ENCODE measurements around the gene SLC7A4. TPM values are rescaled to one million over a fixed set of nuclear protein-coding genes. Genes with fewer than 3 reads are reported as not detected.
"Not testable (repeated sequence)": the region's sequence is repeated elsewhere in the genome, so short reads cannot be mapped to it uniquely, and the experiment has no call there.

Gene SLC7A4
- total RNA-seq, 2 donors from 2014 or later: 0.13 to 0.15 TPM

DNA sequence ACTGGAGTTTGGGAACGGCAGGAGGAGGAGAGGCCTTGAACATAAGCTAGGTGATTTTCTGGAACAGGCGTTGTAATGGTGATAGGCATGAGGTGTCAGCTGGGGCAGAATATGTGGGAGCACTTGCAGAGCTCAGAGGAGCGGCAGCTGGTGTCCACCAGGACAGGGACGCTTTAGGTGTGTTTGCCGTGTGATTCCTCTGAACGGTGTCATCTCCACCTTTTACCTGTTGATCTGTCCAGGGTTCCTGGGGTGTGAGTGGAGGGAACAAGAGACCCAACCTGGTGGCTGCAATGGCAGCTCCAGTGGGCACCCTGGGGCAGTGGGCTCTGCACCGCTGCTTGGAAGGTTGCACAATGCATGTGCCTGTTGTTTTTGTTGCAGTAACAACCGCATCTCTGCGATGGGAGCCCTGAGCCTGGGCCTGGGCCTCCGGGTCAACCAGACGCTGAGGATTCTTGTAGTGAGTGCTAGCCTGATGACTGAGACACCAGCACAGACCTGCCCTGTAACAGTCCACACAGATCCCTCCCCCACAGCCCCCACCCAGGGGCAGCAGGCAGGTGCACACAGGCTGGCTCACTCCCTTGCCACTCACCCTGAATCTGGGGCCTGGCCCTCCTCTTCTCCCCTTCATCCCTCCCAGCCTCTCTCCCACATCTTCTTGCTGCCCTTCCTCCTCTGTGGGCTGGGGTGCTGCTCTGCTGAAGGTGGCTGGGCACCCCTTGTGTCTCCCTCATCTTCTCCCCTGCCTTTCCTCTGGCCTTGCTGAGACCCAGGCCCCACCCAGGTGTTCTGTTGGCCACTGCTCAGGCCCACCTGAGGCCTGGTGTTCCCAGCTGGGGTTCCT, 22.6 kb upstream of the SLC7A4 start:
- H3K36me3 Mint-ChIP-seq (ENCODE audit: low read depth): no peaks in the 10 kb centered on the region
- H3K4me1 Mint-ChIP-seq: peaks cover 24% of the 10 kb centered on the region
- H3K4me3 Mint-ChIP-seq: no peak overlapping the region
- H3K27me3 Mint-ChIP-seq: peaks cover 22% of the 10 kb centered on the region
- ATAC-seq (no peak), DNase-seq (no peak)
- no peaks in the 10 kb centered on the region for H3K9me3 ChIP-seq (ENCODE audit: control insufficient read depth, low read length, poor library complexity, severe bottlenecking)
- H3K27ac Mint-ChIP-seq: peak overlapping the region; percentile 21

- ATAC-seq (no peak), DNase-seq (no peak)
- Mint-ChIP-seq H3K27me3 (peaks cover 22% of the 10 kb centered on the region), H3K36me3 (ENCODE audit: low read depth) (no peaks in the 10 kb centered on the region), H3K27ac (no peak overlapping the region), H3K4me3 (no peak overlapping the region), H3K4me1 (peaks cover 24% of the 10 kb centered on the region)
- H3K9me3 ChIP-seq (ENCODE audit: control insufficient read depth, low read length, poor library complexity, severe bottlenecking): no peaks in the 10 kb centered on the region
Measured at GRCh38 chr22:21054046-21054713, 21.8 kb upstream of the SLC7A4 start.

DNA sequence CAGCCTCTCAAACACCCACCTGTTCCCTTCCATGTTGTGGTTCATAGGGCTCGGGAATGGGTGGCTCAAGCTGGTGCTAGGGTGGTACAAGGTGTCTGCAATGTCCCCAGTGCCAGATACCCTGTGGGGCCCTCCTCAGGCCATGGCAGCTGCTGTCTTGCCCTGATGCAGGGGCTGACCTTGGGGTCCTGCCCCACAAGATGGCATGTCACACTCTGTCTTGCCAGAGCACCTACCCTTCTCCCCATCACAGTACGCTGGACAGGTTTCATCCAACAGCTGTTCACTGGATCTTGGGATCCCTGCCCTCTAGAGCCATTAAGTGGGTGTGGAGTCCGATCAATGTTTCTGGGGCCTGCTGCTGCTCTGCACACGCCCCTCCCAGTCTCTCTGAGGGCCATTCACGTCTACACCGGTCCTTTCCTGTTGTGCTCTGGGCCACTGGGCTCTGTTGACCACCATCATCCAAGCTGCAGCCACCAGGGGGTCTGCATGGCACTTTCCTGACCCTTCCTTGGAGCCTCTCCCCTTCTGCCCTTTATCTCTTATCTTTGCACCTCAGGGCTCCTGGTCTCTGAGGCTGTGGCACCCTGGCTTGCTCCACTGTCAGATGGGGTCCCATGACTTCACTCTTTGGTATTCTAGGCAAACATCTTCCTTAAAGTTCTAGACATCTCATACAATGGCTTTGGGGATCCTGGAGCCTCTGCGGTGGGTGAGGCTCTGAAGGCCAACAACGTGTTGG, 20.5 kb upstream of the SLC7A4 start:
- H3K9me3 ChIP-seq (ENCODE audit: control insufficient read depth, low read length, poor library complexity, severe bottlenecking): no peaks in the 10 kb centered on the region
- no peak for ATAC-seq
- no peaks in the 10 kb centered on the region for H3K36me3 Mint-ChIP-seq (ENCODE audit: low read depth)

DNA sequence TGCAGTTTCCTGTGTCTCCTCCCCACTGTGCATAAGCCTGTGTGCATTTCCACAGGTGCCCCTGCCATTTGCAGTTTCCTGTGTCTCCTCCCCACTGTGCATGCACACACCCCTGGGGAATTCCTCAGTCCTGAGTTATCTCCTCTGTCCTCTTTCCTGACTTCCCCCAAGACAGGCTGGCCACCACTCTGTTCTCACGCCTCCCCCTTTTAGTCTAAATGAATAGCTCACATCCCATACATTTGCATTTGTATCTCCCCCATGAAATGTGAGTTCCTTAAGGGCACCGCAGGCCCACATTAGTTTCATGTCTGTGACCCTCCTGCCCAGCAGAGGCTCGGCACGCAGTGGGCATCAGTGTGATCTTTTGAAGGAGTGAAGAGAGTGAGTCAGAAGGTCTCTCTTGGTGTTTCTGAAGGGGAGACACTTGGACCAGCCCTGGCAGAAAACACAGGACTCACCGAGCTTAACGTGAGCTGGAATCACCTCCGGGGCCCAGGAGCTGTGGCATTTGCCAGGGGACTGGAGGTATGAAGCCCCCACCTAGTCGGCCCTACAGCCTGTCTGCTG, 19.6 kb upstream of the SLC7A4 start:
- no peaks in the 10 kb centered on the region for H3K9me3 ChIP-seq (ENCODE audit: control insufficient read depth, low read length, poor library complexity, severe bottlenecking)
- Mint-ChIP-seq H3K27me3 (peaks cover 21% of the 10 kb centered on the region), H3K4me3 (no peak overlapping the region), H3K4me1 (peaks cover 23% of the 10 kb centered on the region), H3K27ac (peak overlapping the region; percentile 74), H3K36me3 (ENCODE audit: low read depth) (no peaks in the 10 kb centered on the region)
- ATAC-seq: no peak
- DNase-seq: no peak

More for the DNA sequence above, 20.5 kb upstream of the SLC7A4 start:
- Mint-ChIP-seq H3K27me3 (peaks cover 22% of the 10 kb centered on the region), H3K4me3 (peak overlapping the region; percentile 19), H3K27ac (peak overlapping the region; percentile 79), H3K4me1 (peaks cover 24% of the 10 kb centered on the region)
- DNase-seq: no peak

GRCh38 chr22:21051145-21051830, 18.9 kb upstream of the SLC7A4 start:
- no peak for ATAC-seq
- no peaks in the 10 kb centered on the region for H3K36me3 Mint-ChIP-seq (ENCODE audit: low read depth)
- H3K27ac Mint-ChIP-seq: peak overlapping the region; percentile 74
- no peak for DNase-seq
- no peaks in the 10 kb centered on the region for H3K9me3 ChIP-seq (ENCODE audit: control insufficient read depth, low read length, poor library complexity, severe bottlenecking)
- peaks cover 14% of the 10 kb centered on the region for H3K27me3 Mint-ChIP-seq
- H3K4me3 Mint-ChIP-seq: no peak overlapping the region
- H3K4me1 Mint-ChIP-seq: peaks cover 19% of the 10 kb centered on the region

DNA sequence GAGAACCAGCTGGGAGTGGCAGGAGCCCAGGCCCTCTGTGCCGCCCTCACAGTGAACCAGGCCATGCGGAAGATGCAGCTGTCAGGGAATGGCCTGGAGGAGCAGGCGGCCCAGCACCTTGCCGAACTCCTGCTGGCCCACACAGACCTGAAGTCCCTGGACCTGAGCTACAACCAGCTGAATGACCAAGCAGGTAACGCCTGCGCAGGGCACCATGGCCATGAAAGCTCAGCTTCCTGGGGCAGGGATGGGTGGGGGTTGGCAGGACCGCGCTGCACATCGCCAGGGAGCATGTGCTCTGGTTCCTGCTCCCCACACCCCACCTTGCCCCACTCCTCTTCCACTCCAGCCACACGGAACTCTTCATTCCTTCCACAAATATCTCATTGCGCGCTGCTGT, 16.6 kb upstream of the SLC7A4 start:
- H3K27me3 Mint-ChIP-seq: peaks cover 13% of the 10 kb centered on the region
- H3K9me3 ChIP-seq (ENCODE audit: control insufficient read depth, low read length, poor library complexity, severe bottlenecking); DNase-seq; ATAC-seq; H3K36me3 Mint-ChIP-seq (ENCODE audit: low read depth); H3K4me3 Mint-ChIP-seq: not testable (repeated sequence)
- peaks cover 23% of the 10 kb centered on the region for H3K4me1 Mint-ChIP-seq
- peak overlapping the region; percentile 51 for H3K27ac Mint-ChIP-seq

GRCh38 chr22:21048448-21048847, 16.1 kb upstream of the SLC7A4 start:
- not testable (repeated sequence) for H3K36me3 Mint-ChIP-seq (ENCODE audit: low read depth); ATAC-seq; H3K27me3 Mint-ChIP-seq; H3K9me3 ChIP-seq (ENCODE audit: control insufficient read depth, low read length, poor library complexity, severe bottlenecking); DNase-seq; H3K4me3 Mint-ChIP-seq
- Mint-ChIP-seq H3K4me1 (peaks cover 25% of the 10 kb centered on the region), H3K27ac (peak overlapping the region; percentile 51)

- Mint-ChIP-seq H3K27me3 (peaks cover 12% of the 10 kb centered on the region), H3K36me3 (ENCODE audit: low read depth) (no peaks in the 10 kb centered on the region), H3K27ac (no peak overlapping the region), H3K4me3 (no peak overlapping the region), H3K4me1 (peaks cover 27% of the 10 kb centered on the region)
- ATAC-seq (no peak), DNase-seq (no peak)
- H3K9me3 ChIP-seq (ENCODE audit: control insufficient read depth, low read length, poor library complexity, severe bottlenecking): no peaks in the 10 kb centered on the region
Measured at GRCh38 chr22:21047730-21048129, 15.4 kb upstream of the SLC7A4 start.

DNA sequence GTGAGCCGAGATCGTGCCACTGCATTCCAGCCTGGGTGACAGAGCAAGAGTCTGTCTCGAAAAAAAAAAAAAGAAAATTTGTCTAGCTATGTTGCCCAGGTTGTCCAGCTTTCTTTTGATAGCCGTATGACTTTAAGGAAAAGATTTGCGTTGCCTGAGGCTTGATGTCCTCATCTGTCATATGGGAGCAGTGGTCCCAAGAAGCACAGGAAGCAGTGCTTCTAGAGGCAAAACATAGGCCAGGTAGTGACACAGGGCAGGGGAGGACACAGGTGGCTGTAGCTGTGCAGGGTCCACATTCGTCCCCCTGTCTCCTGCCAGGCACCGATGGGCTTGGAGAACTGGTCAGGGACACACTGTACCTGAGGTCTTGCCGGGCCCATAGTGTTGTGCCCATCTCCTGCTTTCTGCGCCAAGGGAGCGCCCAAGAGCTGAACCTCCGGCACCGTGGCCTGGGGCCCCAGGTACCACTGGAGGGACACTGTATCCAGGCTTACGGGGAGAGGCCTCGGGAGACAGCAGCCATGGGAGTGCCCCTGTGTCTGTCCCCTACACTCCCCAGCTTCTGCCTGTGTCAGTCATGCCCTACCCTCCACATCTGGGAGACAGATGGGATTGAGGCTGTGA, 14.8 kb upstream of the SLC7A4 start:
- H3K9me3 ChIP-seq (ENCODE audit: control insufficient read depth, low read length, poor library complexity, severe bottlenecking): no peaks in the 10 kb centered on the region
- no peak overlapping the region for H3K27ac Mint-ChIP-seq
- no peak for DNase-seq
- H3K4me1 Mint-ChIP-seq: peaks cover 27% of the 10 kb centered on the region
- no peak overlapping the region for H3K4me3 Mint-ChIP-seq
- no peak for ATAC-seq
- H3K36me3 Mint-ChIP-seq (ENCODE audit: low read depth): no peaks in the 10 kb centered on the region
- H3K27me3 Mint-ChIP-seq: peaks cover 13% of the 10 kb centered on the region

GRCh38 chr22:21045585-21046294, 13.4 kb upstream of the SLC7A4 start, which contains the start of gene LRRC74B:
Gene LRRC74B, plus strand, starts transcription at chr22:21045946. Its CDS starts 41 bp downstream, at chr22:21045987.
- Mint-ChIP-seq H3K27ac (peak within 1 kb of the TSS; percentile 97), H3K36me3 (ENCODE audit: low read depth) (no peaks in the 10 kb centered on the region), H3K27me3 (peaks cover 9% of the 10 kb centered on the region), H3K4me1 (peaks cover 18% of the 10 kb centered on the region), H3K4me3 (peak within 1 kb of the TSS; percentile 76)
- DNase-seq (peak; percentile 22 to 66 (median 23)), ATAC-seq (peak; percentile 98)
- H3K9me3 ChIP-seq (ENCODE audit: control insufficient read depth, low read length, poor library complexity, severe bottlenecking): no peaks in the 10 kb centered on the region

DNA sequence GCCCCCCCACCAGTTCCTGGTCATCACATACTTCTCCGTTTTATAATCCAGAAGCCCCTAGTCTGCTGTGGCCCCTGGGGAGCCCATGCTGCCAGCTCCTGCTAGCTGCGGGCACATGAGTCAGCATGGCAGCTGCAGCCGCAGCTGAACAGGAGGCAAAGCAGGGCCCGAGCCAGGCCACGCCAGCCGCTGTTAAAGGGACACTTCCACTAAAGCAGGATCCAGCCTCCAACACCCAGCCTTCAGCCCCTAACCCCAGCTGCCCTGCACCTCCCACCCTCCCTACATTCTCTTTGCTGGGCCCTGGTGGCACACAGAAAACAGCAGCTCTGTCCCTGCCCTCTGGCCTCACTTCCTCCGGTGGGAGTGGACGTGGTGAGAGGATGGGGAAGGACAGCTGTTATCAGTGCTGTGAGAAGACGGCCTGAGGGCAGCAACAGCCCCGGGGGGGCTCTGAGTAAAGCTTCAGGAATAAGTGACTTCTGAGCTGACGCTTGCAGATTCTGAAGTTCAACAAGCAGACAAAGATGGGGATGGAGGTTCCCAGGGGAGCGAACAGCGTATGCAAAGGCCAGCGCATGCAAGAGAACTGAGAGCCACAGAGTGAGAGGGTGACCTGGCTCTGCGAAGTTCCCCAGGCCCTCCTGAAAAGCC, 12.7 kb upstream of the SLC7A4 start:
- no peaks in the 10 kb centered on the region for H3K9me3 ChIP-seq (ENCODE audit: control insufficient read depth, low read length, poor library complexity, severe bottlenecking)
- Mint-ChIP-seq H3K4me3 (peak overlapping the region; percentile 76), H3K27ac (peak overlapping the region; percentile 97), H3K27me3 (peaks cover 11% of the 10 kb centered on the region), H3K4me1 (peaks cover 18% of the 10 kb centered on the region), H3K36me3 (ENCODE audit: low read depth) (no peaks in the 10 kb centered on the region)
- ATAC-seq: peak; percentile 20
- DNase-seq: no peak

Measured in T-helper 17 cell (primary cell).